ENCODE data around the gene ITGAD. TPM values are rescaled to one million over a fixed set of nuclear protein-coding genes. Genes with fewer than 3 reads are reported as not detected.
"Not testable (repeated sequence)": the region's sequence is repeated elsewhere in the genome, so short reads cannot be mapped to it uniquely, and the experiment has no call there.

The ITGAD gene
- total RNA-seq, 1 donor, result not detected

DNA sequence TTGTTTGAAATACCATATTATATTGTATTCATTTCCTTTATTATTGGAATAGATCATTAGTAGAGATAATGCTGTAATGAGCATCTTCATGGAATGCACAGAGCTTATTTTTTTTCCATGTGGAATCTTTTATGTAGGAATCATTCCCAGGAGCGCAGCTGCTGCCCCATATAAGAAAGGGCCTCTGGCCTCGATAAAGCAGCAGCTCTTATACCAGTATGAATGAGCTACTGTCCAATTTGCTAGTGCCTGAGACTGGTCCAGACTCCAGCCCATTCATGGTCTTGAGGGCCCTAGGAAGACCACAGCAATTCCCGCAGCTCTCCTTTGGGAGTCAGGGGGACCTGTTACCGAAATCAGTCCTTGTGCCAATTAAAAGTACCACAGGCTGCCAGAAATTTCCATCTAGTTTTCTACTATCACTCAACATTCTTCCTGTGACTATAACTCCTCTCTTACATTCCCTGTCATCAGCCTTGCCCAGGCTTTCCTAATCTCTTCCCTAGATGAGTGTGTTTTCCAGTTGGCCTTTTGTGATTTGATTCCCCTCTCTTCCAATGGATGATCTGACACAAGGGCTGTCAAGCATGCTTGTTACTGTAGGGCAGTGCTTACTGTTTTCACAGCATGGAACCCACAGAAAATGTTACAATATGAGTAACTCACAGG is 47.5 kb downstream of the ITGAD start:
- DNase-seq (ENCODE audit: insufficient read length, low spot score, missing footprints), result no peak
- Histone ChIP-seq H4K20me1 (ENCODE audit: insufficient read depth, low read length) (no peaks in the 10 kb centered on the region), H3K9me3 (ENCODE audit: low read depth, low read length) (no peaks in the 10 kb centered on the region), H3K4me2 (ENCODE audit: insufficient read depth, low read length) (no peak overlapping the region), H3K36me3 (ENCODE audit: insufficient read depth, low read length) (no peaks in the 10 kb centered on the region), H3K4me1 (ENCODE audit: insufficient read depth, low read length) (no peaks in the 10 kb centered on the region), H3K27ac (ENCODE audit: low read depth, low read length) (no peak overlapping the region), H2AFZ (ENCODE audit: low read length) (no peak overlapping the region), H3K79me2 (ENCODE audit: insufficient read depth, low read length) (no peaks in the 10 kb centered on the region), H3K4me3 (ENCODE audit: insufficient read depth, low read length) (no peak overlapping the region), H3K27me3 (ENCODE audit: insufficient read depth, low read length) (no peaks in the 10 kb centered on the region)
- TF ChIP-seq, protein P1, sequence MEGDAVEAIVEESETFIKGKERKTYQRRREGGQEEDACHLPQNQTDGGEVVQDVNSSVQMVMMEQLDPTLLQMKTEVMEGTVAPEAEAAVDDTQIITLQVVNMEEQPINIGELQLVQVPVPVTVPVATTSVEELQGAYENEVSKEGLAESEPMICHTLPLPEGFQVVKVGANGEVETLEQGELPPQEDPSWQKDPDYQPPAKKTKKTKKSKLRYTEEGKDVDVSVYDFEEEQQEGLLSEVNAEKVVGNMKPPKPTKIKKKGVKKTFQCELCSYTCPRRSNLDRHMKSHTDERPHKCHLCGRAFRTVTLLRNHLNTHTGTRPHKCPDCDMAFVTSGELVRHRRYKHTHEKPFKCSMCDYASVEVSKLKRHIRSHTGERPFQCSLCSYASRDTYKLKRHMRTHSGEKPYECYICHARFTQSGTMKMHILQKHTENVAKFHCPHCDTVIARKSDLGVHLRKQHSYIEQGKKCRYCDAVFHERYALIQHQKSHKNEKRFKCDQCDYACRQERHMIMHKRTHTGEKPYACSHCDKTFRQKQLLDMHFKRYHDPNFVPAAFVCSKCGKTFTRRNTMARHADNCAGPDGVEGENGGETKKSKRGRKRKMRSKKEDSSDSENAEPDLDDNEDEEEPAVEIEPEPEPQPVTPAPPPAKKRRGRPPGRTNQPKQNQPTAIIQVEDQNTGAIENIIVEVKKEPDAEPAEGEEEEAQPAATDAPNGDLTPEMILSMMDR (IDR thresholded peaks at IDR 0.05; ENCODE audit: extremely low read depth, low read depth, low read length), result no peak

DNA sequence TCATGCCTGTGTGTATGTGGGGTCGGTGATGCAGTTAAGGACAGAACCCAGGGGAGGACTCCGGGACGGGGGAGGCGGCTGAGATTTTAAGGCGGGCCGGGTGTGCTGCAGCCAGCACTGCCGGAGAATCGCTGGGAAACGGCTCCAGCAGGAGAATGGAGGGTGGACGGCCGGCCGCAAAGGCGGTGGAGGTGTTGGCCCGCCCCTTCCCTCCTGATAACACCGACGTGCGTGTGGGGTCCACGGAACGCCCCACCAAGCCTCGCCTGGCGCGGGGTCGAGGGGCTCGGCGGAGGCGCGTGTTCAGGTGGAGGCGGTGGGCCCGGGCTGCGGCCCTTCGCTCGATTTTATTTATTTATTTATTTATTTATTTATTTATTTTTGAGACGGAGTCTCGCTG is 48.8 kb downstream of the ITGAD start:
- peak overlapping the region; percentile 95 for H3K4me2 ChIP-seq (ENCODE audit: insufficient read depth, low read length)
- H2AFZ ChIP-seq (ENCODE audit: low read length), result no peak overlapping the region

DNA sequence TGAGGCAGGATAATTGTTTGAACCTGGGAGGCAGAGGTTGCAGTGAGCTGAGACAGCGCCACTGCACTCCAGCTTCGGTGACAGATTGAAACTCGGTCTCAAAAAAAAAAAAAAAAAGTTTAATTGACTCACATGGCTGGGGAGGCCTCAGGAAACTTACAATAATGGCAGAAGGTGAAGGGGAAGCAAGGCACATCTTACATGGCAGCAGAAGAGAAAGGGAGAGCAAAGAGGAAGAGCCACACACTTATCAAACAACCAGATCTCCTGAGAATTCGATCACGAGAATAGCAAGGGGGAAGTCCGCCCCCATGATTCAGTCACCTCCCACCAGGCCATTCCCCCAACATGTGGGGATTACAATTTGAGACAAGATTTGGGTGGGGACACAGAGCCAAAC is 52.8 kb downstream of the ITGAD start:
- not testable (repeated sequence) for DNase-seq (ENCODE audit: insufficient read length, low spot score, missing footprints); H3K36me3 ChIP-seq (ENCODE audit: insufficient read depth, low read length); H3K4me3 ChIP-seq (ENCODE audit: insufficient read depth, low read length); H3K79me2 ChIP-seq (ENCODE audit: insufficient read depth, low read length); H3K27me3 ChIP-seq (ENCODE audit: insufficient read depth, low read length); H3K4me1 ChIP-seq (ENCODE audit: insufficient read depth, low read length); H4K20me1 ChIP-seq (ENCODE audit: insufficient read depth, low read length); H3K27ac ChIP-seq (ENCODE audit: low read depth, low read length); H3K4me2 ChIP-seq (ENCODE audit: insufficient read depth, low read length); H2AFZ ChIP-seq (ENCODE audit: low read length); H3K9me3 ChIP-seq (ENCODE audit: low read depth, low read length)

More for the DNA sequence above, 48.8 kb downstream of the ITGAD start:
- Histone ChIP-seq H3K27ac (ENCODE audit: low read depth, low read length) (no peak overlapping the region), H3K4me3 (ENCODE audit: insufficient read depth, low read length) (peak overlapping the region; percentile 87), H3K4me1 (ENCODE audit: insufficient read depth, low read length) (no peaks in the 10 kb centered on the region), H3K36me3 (ENCODE audit: insufficient read depth, low read length) (no peaks in the 10 kb centered on the region), H3K27me3 (ENCODE audit: insufficient read depth, low read length) (no peaks in the 10 kb centered on the region), H3K79me2 (ENCODE audit: insufficient read depth, low read length) (no peaks in the 10 kb centered on the region), H3K9me3 (ENCODE audit: low read depth, low read length) (no peaks in the 10 kb centered on the region), H4K20me1 (ENCODE audit: insufficient read depth, low read length) (no peaks in the 10 kb centered on the region)
- TF ChIP-seq, protein P1 (IDR thresholded peaks at IDR 0.05; ENCODE audit: extremely low read depth, low read depth, low read length), result no peak
- no peak for DNase-seq (ENCODE audit: insufficient read length, low spot score, missing footprints)

DNA sequence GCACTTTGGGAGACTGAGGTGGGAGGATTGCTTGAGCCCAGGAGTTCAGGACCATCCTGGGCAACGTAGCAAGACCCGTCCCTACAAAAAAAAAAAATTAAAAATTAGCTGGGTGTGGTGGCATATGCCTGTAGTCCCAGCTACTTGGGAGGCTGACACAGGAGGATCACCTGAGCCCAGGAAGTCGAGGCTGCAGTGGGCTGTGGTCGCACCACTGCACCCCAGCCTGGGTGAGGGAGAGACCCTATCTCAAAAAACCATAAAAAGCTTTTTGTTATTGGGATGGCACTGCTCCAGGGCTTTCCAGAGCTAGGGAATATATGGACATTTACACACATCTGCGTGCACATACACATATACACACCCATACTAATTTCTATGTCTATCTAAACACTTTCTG is 58.1 kb downstream of the ITGAD start:
- Histone ChIP-seq H3K36me3 (ENCODE audit: insufficient read depth, low read length) (peaks cover 3% of the 10 kb centered on the region), H3K4me2 (ENCODE audit: insufficient read depth, low read length) (no peak overlapping the region), H4K20me1 (ENCODE audit: insufficient read depth, low read length) (peaks cover 9% of the 10 kb centered on the region), H2AFZ (ENCODE audit: low read length) (peak overlapping the region; percentile 68), H3K9me3 (ENCODE audit: low read depth, low read length) (no peaks in the 10 kb centered on the region), H3K27me3 (ENCODE audit: insufficient read depth, low read length) (no peaks in the 10 kb centered on the region), H3K27ac (ENCODE audit: low read depth, low read length) (peak overlapping the region; percentile 48), H3K79me2 (ENCODE audit: insufficient read depth, low read length) (peaks cover 13% of the 10 kb centered on the region), H3K4me3 (ENCODE audit: insufficient read depth, low read length) (no peak overlapping the region), H3K4me1 (ENCODE audit: insufficient read depth, low read length) (peaks cover 40% of the 10 kb centered on the region)
- TF ChIP-seq, protein P1 (IDR thresholded peaks at IDR 0.05; ENCODE audit: extremely low read depth, low read depth, low read length), result no peak
- no peak for DNase-seq (ENCODE audit: insufficient read length, low spot score, missing footprints)
